ENCODE measurements around the gene VIPR2. TPM values are rescaled to one million over a fixed set of nuclear protein-coding genes. Genes with fewer than 3 reads are reported as not detected.

Gene VIPR2
- total RNA-seq, 1 donor from 2014 or later: not detected

- DNase-seq: no peak
Observed at GRCh38 chr7:159022238-159022993, 122.3 kb downstream of the VIPR2 start.

DNA sequence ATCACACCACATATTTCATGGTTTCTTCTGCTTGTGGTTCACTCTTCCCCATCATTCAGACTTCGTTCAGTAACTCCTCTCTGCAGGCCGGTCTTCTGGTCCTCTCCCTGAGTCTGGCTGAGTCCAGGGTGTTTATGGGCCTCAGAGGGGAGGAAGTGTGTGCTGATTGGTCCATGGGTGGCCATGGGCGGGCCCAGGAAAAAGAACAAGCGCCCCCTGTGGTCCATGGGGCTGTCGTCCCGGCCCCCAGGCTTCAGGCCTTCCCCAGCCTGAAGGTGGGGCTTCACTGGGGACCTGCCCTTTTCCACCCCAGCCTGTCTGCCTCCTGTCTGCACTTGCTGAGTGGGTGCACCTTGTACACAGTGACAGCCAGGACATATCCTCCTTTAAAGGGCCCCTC, 123.7 kb downstream of the VIPR2 start:
- DNase-seq: no peak

GRCh38 chr7:159019111-159019510, 125.6 kb downstream of the VIPR2 start:
- no peak for DNase-seq

DNA sequence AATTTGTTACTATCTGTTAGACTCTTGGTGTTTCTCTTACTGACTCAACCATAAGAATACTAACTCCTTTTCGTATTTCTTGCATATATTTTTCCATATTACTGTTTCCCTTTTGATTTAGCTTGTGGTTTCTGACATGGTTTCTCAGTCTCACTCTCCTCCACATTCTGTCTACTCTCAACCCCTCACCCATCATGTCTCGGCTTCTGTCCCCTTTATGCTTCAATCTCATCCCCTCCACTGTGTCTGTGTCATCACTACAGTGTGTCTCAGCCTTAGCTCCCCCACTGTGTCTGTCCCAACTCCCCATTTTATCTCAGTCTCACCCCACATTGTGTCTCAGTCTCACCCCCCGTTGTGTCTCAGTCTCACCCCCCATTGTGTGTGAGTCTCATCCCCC, 126.9 kb downstream of the VIPR2 start:
- DNase-seq: no peak

- no peak for DNase-seq
Observed at GRCh38 chr7:159017210-159017609, 127.5 kb downstream of the VIPR2 start.

DNA sequence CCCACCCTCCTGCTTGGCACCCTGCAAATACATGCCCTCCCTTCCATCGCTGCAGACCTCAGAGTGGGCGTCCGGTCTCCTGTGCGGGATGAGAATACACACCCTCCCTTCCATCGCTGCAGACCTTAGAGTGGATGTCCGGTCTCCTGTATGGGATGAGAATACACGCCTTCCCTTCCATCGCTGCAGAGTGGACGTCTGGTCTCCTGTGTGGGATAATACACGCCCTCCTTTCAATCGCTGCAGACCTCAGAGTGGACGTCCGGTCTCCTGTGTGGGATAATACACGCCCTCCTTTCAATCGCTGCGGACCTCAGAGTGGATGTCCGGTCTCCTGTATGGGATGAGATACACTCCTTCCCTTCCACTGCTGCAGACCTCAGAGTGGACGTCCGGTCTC, 128.1 kb downstream of the VIPR2 start:
- DNase-seq: no peak

DNA sequence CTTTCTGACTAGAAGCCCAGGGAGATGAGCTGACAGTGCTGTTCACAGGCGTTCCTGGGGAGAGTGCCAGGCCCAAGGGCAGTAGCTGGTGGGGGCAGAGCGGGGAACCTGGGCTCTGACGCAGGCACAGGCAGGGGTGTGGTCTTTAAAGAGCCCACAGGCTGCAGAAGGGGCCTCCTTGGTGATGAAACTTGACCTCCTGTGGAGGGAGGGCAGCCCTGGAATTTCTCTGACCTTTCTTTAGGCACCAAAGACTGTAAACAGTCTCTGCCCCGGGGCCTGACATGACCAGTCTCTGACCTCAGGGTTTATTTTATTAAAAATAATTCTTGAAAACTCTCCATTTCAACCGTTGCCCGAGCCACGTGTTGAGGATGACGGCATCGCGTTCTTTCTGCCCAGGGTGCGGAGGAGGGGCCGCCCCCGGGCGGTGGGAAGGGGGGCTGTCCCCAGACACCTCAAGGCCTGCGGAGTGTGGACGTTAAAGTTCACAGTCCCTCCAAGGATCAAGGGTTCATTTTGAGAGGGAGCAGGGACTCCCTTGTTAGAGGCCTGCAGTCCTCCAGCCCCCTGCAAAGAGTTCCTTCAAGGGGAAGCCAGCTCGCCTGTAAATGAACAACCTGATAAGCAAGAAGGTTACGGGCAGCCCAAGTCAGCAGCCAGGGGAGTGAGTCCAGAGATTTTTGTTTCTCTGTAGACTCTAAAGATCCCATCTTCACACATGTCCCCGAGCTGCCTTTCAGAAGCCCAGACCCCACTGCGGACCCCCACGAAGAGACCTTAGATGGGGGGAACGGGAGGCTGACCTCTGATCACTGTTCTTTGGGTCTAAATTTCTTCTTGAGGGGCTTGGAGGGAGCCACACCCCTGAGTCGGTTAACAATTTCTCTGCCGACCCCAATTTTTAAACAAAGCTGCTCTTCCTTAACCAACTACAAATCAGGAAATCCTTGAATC, 128.9 kb downstream of the VIPR2 start:
- no peak for DNase-seq

- no peak for DNase-seq
Observed at GRCh38 chr7:159015081-159015453, 129.6 kb downstream of the VIPR2 start.

GRCh38 chr7:159014297-159015062, 130.2 kb downstream of the VIPR2 start:
- no peak for DNase-seq

DNA sequence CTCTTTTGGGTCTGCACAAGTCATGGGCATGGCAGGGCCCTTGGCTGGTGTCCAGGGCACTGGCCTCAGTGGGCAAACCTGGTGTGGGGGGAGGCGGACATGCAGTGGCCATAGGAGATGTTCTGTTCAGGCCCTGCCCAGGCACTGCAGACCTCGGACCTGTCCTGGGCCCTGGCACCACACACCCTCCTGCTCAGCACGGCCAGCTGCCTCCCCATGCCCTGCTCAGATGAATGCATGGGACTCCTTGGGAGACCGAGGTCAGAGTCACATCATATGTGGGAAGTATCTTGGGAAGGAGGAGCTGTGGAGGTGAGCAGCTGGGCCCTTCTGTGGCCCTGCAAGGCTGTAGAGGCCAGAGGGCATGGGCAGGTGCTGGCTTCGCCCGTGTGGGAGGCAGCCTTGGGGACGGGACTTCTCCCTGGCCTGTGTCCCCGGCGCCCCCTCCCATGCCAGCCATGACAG, 130.8 kb downstream of the VIPR2 start:
- DNase-seq: no peak

GRCh38 chr7:159013181-159013690, 131.4 kb downstream of the VIPR2 start:
- DNase-seq: no peak

DNA sequence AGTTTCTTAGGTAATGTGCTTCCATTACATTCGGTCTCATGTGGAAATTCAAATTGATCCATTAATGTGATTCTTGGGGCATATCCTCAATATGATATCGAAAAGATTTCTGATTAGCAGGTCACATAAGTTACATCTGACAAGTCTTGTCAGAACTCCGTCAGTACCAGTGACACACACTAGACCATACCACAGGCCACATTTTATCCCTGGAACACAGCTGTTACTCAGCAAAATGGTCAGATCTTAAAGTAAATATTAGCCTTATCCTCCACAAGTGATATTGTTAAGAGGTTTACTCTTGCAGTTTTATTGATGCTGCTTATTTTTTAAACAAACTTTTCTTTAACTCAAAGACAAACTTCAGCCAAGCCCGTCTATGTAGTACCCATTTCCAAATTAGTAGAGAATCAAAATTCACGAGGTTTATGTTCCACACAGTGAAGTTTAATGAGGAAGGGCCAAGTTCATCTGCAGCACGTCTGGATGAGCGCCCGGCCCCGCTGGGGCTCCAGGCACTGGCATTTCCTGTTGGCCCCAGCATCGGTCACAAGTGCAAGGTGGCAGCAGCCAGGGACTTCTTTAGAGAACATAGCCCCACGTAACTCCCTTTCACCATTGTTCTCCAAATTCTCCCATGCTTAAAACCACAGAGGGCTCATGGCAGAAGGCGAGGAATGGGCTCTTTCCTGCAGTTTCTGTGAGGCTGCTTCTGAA, 132.2 kb downstream of the VIPR2 start:
- DNase-seq: peak; percentile 10

- DNase-seq: no peak
Observed at GRCh38 chr7:159011722-159012022, 133.0 kb downstream of the VIPR2 start.

GRCh38 chr7:159010937-159011721, 133.5 kb downstream of the VIPR2 start:
- DNase-seq: no peak

GRCh38 chr7:159010411-159010810, 134.3 kb downstream of the VIPR2 start:
- no peak for DNase-seq

DNA sequence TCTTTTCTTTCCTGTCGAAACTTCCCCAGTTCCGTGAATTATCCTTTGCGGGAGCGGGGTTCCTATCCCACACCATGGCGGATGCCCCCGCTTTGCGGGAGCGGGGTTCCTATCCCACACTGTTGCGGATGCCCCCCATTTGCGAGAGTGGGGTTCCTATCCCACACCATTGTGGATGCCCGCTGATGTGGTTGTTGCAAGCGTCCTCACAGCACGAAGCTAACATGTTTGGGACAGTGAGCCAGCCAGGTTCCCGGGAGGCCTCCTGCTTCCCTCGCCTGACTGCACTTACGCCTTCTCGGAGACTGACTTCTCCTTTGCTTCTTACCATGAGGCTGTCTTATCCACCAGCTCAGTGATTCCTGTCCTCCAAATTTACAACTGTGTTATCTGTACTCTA, 134.7 kb downstream of the VIPR2 start:
- DNase-seq: no peak

GRCh38 chr7:159008417-159008816, 136.2 kb downstream of the VIPR2 start:
- DNase-seq: no peak

DNA sequence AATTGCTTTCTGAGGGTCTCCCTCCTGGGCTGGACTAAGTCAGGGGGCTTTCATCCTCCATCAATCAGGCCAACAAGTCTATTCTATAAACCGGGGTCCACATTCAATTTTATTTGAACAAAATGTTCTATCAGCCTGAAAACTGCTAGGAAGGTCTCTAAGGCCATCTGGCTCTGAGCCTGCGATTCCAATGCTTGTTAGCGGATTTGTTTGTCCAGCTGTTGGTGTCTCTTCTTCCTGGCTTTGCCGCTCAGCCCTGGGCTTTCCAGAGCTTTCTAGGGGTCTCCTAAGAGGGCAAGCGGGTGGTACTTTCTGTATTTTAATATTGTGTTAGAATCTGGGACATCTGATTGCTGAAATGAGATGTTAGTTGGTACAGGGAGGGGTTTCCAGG, 136.7 kb downstream of the VIPR2 start:
- DNase-seq: no peak

GRCh38 chr7:159007364-159007995, 137.2 kb downstream of the VIPR2 start:
- no peak for DNase-seq

GRCh38 chr7:159006610-159007130, 138.0 kb downstream of the VIPR2 start:
- DNase-seq: no peak

Measured in dermis blood vessel endothelial cell (primary cell).